ENCODE data around the gene INF2.
A peak's percentile ranks its signal among the peaks of the same experiment; 100 is the strongest.

Gene INF2

GRCh38 chr14:104739026-104739425 lies 49.6 kb downstream of the INF2 start:
- DNase-seq (ENCODE audit: low spot score in 2 of 2) (no peak), ATAC-seq (ENCODE audit: low read depth) (no peak)
- Mint-ChIP-seq H3K4me1 (peaks cover 10% of the 10 kb centered on the region), H3K9me3 (no peaks in the 10 kb centered on the region), H3K27me3 (peaks cover 28% of the 10 kb centered on the region), H3K36me3 (no peaks in the 10 kb centered on the region), H3K27ac (no peak overlapping the region), H3K4me3 (no peak overlapping the region)

- ATAC-seq (ENCODE audit: low read depth) (no peak), DNase-seq (ENCODE audit: low spot score in 2 of 2) (no peak)
- Mint-ChIP-seq H3K4me3 (no peak overlapping the region), H3K36me3 (no peaks in the 10 kb centered on the region), H3K9me3 (no peaks in the 10 kb centered on the region), H3K4me1 (peaks cover 10% of the 10 kb centered on the region), H3K27ac (no peak overlapping the region), H3K27me3 (peaks cover 28% of the 10 kb centered on the region)
Measured at GRCh38 chr14:104739546-104740516, 50.4 kb downstream of the INF2 start.

GRCh38 chr14:104741108-104741802 lies 51.8 kb downstream of the INF2 start:
- Mint-ChIP-seq H3K27ac (no peak overlapping the region), H3K4me3 (no peak overlapping the region), H3K9me3 (no peaks in the 10 kb centered on the region), H3K27me3 (peaks cover 27% of the 10 kb centered on the region), H3K36me3 (no peaks in the 10 kb centered on the region), H3K4me1 (peaks cover 14% of the 10 kb centered on the region)
- DNase-seq (ENCODE audit: low spot score in 2 of 2) (no peak), ATAC-seq (ENCODE audit: low read depth) (no peak)

- H3K9me3 Mint-ChIP-seq: no peaks in the 10 kb centered on the region
- no peak overlapping the region for H3K27ac Mint-ChIP-seq
- H3K36me3 Mint-ChIP-seq: no peaks in the 10 kb centered on the region
- DNase-seq (ENCODE audit: low spot score in 2 of 2) (no peak), ATAC-seq (ENCODE audit: low read depth) (peak; percentile 37)
- peaks cover 27% of the 10 kb centered on the region for H3K27me3 Mint-ChIP-seq
- H3K4me1 Mint-ChIP-seq: peaks cover 13% of the 10 kb centered on the region
- H3K4me3 Mint-ChIP-seq: no peak overlapping the region
Measured at GRCh38 chr14:104741803-104742251, 52.4 kb downstream of the INF2 start.

GRCh38 chr14:104742586-104743455 lies 53.4 kb downstream of the INF2 start:
- Mint-ChIP-seq H3K27me3 (peaks cover 24% of the 10 kb centered on the region), H3K36me3 (no peaks in the 10 kb centered on the region), H3K4me3 (no peak overlapping the region), H3K9me3 (no peaks in the 10 kb centered on the region), H3K4me1 (peaks cover 13% of the 10 kb centered on the region), H3K27ac (no peak overlapping the region)
- DNase-seq (ENCODE audit: low spot score in 2 of 2): no peak
- ATAC-seq (ENCODE audit: low read depth): no peak

GRCh38 chr14:104743461-104744380 lies 54.3 kb downstream of the INF2 start:
- no peaks in the 10 kb centered on the region for H3K9me3 Mint-ChIP-seq
- DNase-seq (ENCODE audit: low spot score in 2 of 2) (no peak), ATAC-seq (ENCODE audit: low read depth) (no peak)
- no peak overlapping the region for H3K27ac Mint-ChIP-seq
- peaks cover 22% of the 10 kb centered on the region for H3K27me3 Mint-ChIP-seq
- no peaks in the 10 kb centered on the region for H3K36me3 Mint-ChIP-seq
- H3K4me3 Mint-ChIP-seq: no peak overlapping the region
- H3K4me1 Mint-ChIP-seq: peaks cover 13% of the 10 kb centered on the region

GRCh38 chr14:104744484-104744883 lies 55.1 kb downstream of the INF2 start:
- DNase-seq (ENCODE audit: low spot score in 2 of 2) (no peak), ATAC-seq (ENCODE audit: low read depth) (no peak)
- Mint-ChIP-seq H3K36me3 (no peaks in the 10 kb centered on the region), H3K4me1 (peaks cover 19% of the 10 kb centered on the region), H3K27me3 (peaks cover 23% of the 10 kb centered on the region), H3K4me3 (no peak overlapping the region), H3K9me3 (no peaks in the 10 kb centered on the region), H3K27ac (no peak overlapping the region)

GRCh38 chr14:104745431-104745830 lies 56.0 kb downstream of the INF2 start:
- DNase-seq (ENCODE audit: low spot score in 2 of 2): no peak
- H3K36me3 Mint-ChIP-seq: no peaks in the 10 kb centered on the region
- peaks cover 19% of the 10 kb centered on the region for H3K27me3 Mint-ChIP-seq
- H3K27ac Mint-ChIP-seq: no peak overlapping the region
- H3K4me1 Mint-ChIP-seq: peaks cover 14% of the 10 kb centered on the region
- H3K9me3 Mint-ChIP-seq: no peaks in the 10 kb centered on the region
- ATAC-seq (ENCODE audit: low read depth): no peak
- no peak overlapping the region for H3K4me3 Mint-ChIP-seq

GRCh38 chr14:104746071-104746545 lies 56.7 kb downstream of the INF2 start:
- Mint-ChIP-seq H3K36me3 (no peaks in the 10 kb centered on the region), H3K4me1 (peaks cover 13% of the 10 kb centered on the region), H3K27me3 (peaks cover 16% of the 10 kb centered on the region), H3K9me3 (no peaks in the 10 kb centered on the region), H3K27ac (no peak overlapping the region), H3K4me3 (no peak overlapping the region)
- peak; percentile 37 for ATAC-seq (ENCODE audit: low read depth)
- no peak for DNase-seq (ENCODE audit: low spot score in 2 of 2)

- no peak overlapping the region for H3K4me3 Mint-ChIP-seq
- H3K27me3 Mint-ChIP-seq: peaks cover 9% of the 10 kb centered on the region
- H3K4me1 Mint-ChIP-seq: peaks cover 11% of the 10 kb centered on the region
- no peak overlapping the region for H3K27ac Mint-ChIP-seq
- H3K36me3 Mint-ChIP-seq: no peaks in the 10 kb centered on the region
- ATAC-seq (ENCODE audit: low read depth) (no peak), DNase-seq (ENCODE audit: low spot score in 2 of 2) (no peak)
- no peaks in the 10 kb centered on the region for H3K9me3 Mint-ChIP-seq
Measured at GRCh38 chr14:104746934-104747481, 57.6 kb downstream of the INF2 start.

- Mint-ChIP-seq H3K27me3 (peaks cover 2% of the 10 kb centered on the region), H3K4me3 (no peak overlapping the region), H3K4me1 (peaks cover 11% of the 10 kb centered on the region), H3K36me3 (no peaks in the 10 kb centered on the region), H3K9me3 (no peaks in the 10 kb centered on the region), H3K27ac (no peak overlapping the region)
- DNase-seq (ENCODE audit: low spot score in 2 of 2): no peak
- no peak for ATAC-seq (ENCODE audit: low read depth)
Measured at GRCh38 chr14:104747876-104748275, 58.5 kb downstream of the INF2 start.

- DNase-seq (ENCODE audit: low spot score in 2 of 2) (no peak), ATAC-seq (ENCODE audit: low read depth) (no peak)
- peaks cover 2% of the 10 kb centered on the region for H3K27me3 Mint-ChIP-seq
- H3K9me3 Mint-ChIP-seq: no peaks in the 10 kb centered on the region
- peaks cover 18% of the 10 kb centered on the region for H3K4me1 Mint-ChIP-seq
- no peaks in the 10 kb centered on the region for H3K36me3 Mint-ChIP-seq
- no peak overlapping the region for H3K27ac Mint-ChIP-seq
- H3K4me3 Mint-ChIP-seq: no peak overlapping the region
Measured at GRCh38 chr14:104749111-104749649, 59.8 kb downstream of the INF2 start.

All from memory B cell (primary cell).